Measurements from ENCODE around the gene NKAIN2. TPM values are rescaled to one million over a fixed set of nuclear protein-coding genes. Genes with fewer than 3 reads are reported as not detected.

Gene NKAIN2
- total RNA-seq, 1 experiment from 2014 or later, result not detected

DNA sequence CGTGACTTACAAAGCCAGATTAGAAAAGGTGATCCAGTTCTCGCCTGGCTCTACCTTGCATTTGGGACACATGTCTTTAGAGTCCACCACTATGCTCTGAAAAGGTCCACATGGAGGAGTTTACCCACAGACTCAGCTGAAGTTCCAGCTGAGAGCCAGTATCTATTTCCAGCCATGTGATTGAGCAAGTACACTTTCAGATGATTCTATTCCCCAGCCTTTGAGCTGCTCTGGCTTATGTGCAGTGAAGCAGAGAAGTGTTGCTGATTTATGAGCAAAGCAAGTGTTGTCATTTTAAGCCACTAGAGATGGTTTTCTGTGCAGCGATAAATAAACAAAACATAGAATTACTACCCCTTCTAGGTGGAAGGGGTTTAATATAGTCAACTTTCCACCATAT, 637.8 kb downstream of the NKAIN2 start:
- no peaks in the 10 kb centered on the region for H3K36me3 Mint-ChIP-seq (ENCODE audit: insufficient read depth, unreplicated experiment)
- CTCF ChIA-PET, result no interaction called here
- BruUV-seq (replicated peaks), result no TSS peak

DNA sequence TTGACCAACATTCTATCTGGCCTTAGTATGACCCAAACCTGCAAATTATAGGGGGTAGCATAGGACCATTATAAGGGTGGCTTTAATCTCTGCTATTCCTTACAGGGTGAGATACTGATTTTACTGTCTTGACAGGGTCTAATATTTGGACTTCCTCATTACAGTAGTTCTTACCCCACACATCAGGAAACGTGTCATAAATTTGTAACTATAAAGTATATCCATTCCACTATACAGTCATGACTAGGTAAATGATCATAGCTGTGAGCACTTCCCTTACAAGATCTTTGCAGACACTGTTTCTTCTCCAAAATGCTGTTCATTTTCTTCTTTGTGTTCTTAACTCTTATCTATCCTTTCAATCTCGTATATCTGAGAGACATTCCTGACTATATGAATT, 639.9 kb downstream of the NKAIN2 start:
- DNase-seq, result no peak
- Mint-ChIP-seq H3K4me3 (ENCODE audit: low read depth, unreplicated experiment) (no peak overlapping the region), H3K27ac (ENCODE audit: unreplicated experiment) (no peak overlapping the region), H3K9me3 (ENCODE audit: low read depth, unreplicated experiment) (no peaks in the 10 kb centered on the region), H3K4me1 (ENCODE audit: low read depth, unreplicated experiment) (no peaks in the 10 kb centered on the region), H3K36me3 (ENCODE audit: insufficient read depth, unreplicated experiment) (no peaks in the 10 kb centered on the region), H3K27me3 (ENCODE audit: unreplicated experiment) (no peaks in the 10 kb centered on the region)
- intact Hi-C loops (cut with micrococcal nuclease; ENCODE audit: unreplicated experiment), result no loop called here
- BruUV-seq (replicated peaks), result no TSS peak
- TF ChIP-seq, protein P1, sequence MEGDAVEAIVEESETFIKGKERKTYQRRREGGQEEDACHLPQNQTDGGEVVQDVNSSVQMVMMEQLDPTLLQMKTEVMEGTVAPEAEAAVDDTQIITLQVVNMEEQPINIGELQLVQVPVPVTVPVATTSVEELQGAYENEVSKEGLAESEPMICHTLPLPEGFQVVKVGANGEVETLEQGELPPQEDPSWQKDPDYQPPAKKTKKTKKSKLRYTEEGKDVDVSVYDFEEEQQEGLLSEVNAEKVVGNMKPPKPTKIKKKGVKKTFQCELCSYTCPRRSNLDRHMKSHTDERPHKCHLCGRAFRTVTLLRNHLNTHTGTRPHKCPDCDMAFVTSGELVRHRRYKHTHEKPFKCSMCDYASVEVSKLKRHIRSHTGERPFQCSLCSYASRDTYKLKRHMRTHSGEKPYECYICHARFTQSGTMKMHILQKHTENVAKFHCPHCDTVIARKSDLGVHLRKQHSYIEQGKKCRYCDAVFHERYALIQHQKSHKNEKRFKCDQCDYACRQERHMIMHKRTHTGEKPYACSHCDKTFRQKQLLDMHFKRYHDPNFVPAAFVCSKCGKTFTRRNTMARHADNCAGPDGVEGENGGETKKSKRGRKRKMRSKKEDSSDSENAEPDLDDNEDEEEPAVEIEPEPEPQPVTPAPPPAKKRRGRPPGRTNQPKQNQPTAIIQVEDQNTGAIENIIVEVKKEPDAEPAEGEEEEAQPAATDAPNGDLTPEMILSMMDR (IDR thresholded peaks at IDR 0.05; ENCODE audit: unreplicated experiment), result no peak
- CTCF ChIA-PET, result no interaction called here

More for the DNA sequence above, 637.8 kb downstream of the NKAIN2 start:
- H3K4me3 Mint-ChIP-seq (ENCODE audit: low read depth, unreplicated experiment), result no peak overlapping the region
- intact Hi-C loops (cut with micrococcal nuclease; ENCODE audit: unreplicated experiment), result no loop called here
- TF ChIP-seq, protein P1 (IDR thresholded peaks at IDR 0.05; ENCODE audit: unreplicated experiment), result no peak
- no peak for DNase-seq
- H3K27me3 Mint-ChIP-seq (ENCODE audit: unreplicated experiment), result no peaks in the 10 kb centered on the region
- no peak overlapping the region for H3K27ac Mint-ChIP-seq (ENCODE audit: unreplicated experiment)
- H3K4me1 Mint-ChIP-seq (ENCODE audit: low read depth, unreplicated experiment), result no peaks in the 10 kb centered on the region
- no peaks in the 10 kb centered on the region for H3K9me3 Mint-ChIP-seq (ENCODE audit: low read depth, unreplicated experiment)

DNA sequence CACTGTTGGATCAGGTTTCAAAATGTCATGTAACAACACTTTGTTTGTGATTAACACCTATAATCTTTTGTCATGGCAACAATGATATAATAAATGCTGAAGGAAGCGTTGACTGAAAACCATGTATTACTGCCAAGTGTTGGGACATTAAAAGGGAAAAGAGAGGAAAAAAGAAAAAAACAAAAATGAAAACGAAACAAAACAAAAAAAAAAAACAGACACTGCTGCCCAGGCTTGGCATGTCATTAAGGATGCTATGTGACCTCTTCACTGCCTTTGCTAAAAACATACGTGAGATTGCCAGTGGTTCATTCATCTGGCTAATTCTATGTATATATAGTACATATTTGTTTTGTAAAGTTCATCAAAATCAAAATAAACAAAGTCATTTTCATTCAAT, 641.9 kb downstream of the NKAIN2 start:
- H3K27ac Mint-ChIP-seq (ENCODE audit: unreplicated experiment), result no peak overlapping the region
- no peak overlapping the region for H3K4me3 Mint-ChIP-seq (ENCODE audit: low read depth, unreplicated experiment)

DNA sequence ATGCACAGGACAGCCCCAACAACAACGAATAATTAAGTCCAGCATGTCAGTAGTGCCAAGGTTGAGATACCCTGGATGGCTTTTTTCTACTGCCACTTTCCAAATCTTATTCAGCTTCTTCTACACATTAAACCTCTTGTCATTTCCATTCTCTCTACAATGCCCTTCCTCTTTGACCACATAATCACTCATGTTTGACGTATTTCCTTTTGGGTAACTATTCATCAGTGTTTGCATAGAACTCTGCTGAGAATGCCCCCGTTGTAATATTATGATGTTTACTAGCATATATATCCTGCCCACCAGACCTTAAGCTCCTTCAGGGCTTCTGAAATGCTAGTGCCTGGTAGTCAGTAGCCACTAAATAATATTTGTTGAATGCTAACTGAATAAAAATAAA, 643.3 kb downstream of the NKAIN2 start:
- BruUV-seq (replicated peaks), result no TSS peak
- TF ChIP-seq, protein P1 (IDR thresholded peaks at IDR 0.05; ENCODE audit: unreplicated experiment), result no peak
- no peaks in the 10 kb centered on the region for H3K36me3 Mint-ChIP-seq (ENCODE audit: insufficient read depth, unreplicated experiment)
- DNase-seq, result no peak
- intact Hi-C loops (cut with micrococcal nuclease; ENCODE audit: unreplicated experiment), result no loop called here
- no peaks in the 10 kb centered on the region for H3K9me3 Mint-ChIP-seq (ENCODE audit: low read depth, unreplicated experiment)
- no peak overlapping the region for H3K27ac Mint-ChIP-seq (ENCODE audit: unreplicated experiment)
- H3K4me1 Mint-ChIP-seq (ENCODE audit: low read depth, unreplicated experiment), result no peaks in the 10 kb centered on the region
- CTCF ChIA-PET, result no interaction called here
- no peak overlapping the region for H3K4me3 Mint-ChIP-seq (ENCODE audit: low read depth, unreplicated experiment)
- H3K27me3 Mint-ChIP-seq (ENCODE audit: unreplicated experiment), result no peaks in the 10 kb centered on the region

More for the DNA sequence above, 641.9 kb downstream of the NKAIN2 start:
- DNase-seq, result no peak
- CTCF ChIA-PET, result no interaction called here
- no peaks in the 10 kb centered on the region for H3K4me1 Mint-ChIP-seq (ENCODE audit: low read depth, unreplicated experiment)
- intact Hi-C loops (cut with micrococcal nuclease; ENCODE audit: unreplicated experiment), result no loop called here
- BruUV-seq (replicated peaks), result no TSS peak
- no peaks in the 10 kb centered on the region for H3K9me3 Mint-ChIP-seq (ENCODE audit: low read depth, unreplicated experiment)
- no peaks in the 10 kb centered on the region for H3K27me3 Mint-ChIP-seq (ENCODE audit: unreplicated experiment)
- TF ChIP-seq, protein P1 (IDR thresholded peaks at IDR 0.05; ENCODE audit: unreplicated experiment), result no peak
- no peaks in the 10 kb centered on the region for H3K36me3 Mint-ChIP-seq (ENCODE audit: insufficient read depth, unreplicated experiment)

Data from Calu3 (cell line).